SK-N-MC (cell line): Measurements from ENCODE around the gene GASK1A.
"Not testable (repeated sequence)": the region's sequence is repeated elsewhere in the genome, so short reads cannot be mapped to it uniquely, and the experiment has no call there.

ENCODE experiments used
- EZH2 ChIP-seq: fragments of 200-600 bp; sonication (generic); IDR thresholded peaks from one replicate; pipeline ENCODE4 v1.6.1; 2017; ENCODE audit warnings: antibody characterized with exemption
- POLR2AphosphoS5 ChIP-seq: IDR thresholded peaks from 2 replicates; pipeline ENCODE4 v1.6.1; 2012; ENCODE audit warnings: mild to moderate bottlenecking, low read depth, low read length, borderline replicate concordance

GRCh38 chr3:43070670-43071069 lies 91.6 kb downstream of the GASK1A start:
- TF ChIP-seq POLR2AphosphoS5, EZH2: not testable (repeated sequence)
